Keratinocyte (primary cell): ENCODE results near the gene DNAAF8. TPM values are rescaled to one million over a fixed set of nuclear protein-coding genes. Genes with fewer than 3 reads are reported as not detected.

Experiments
- DNase-seq: peaks from one replicate; pipeline ENCODE4 v3.0.0-alpha.2; 2011; ENCODE audit warnings: low read depth, missing footprints, low spot score
- FAIRE-seq: peaks from 2 replicates; lab custom pipeline; 2011; peaks lifted over from hg19 to GRCh38; lab: Jason Lieb, UNC
- H2AFZ ChIP-seq: 2 replicates; pipeline ENCODE4 v1.6.0; 2012; ENCODE audit warnings: low read length, control low read depth, inconsistent platforms; ENCODE audit not compliant: control insufficient read depth
- H3K27ac ChIP-seq: 2 replicates; pipeline ENCODE4 v1.5.1; 2011; ENCODE audit warnings: low read length; ENCODE audit not compliant: control insufficient read depth, insufficient read depth
- H3K27me3 ChIP-seq: 3 replicates; pipeline ENCODE4 v1.6.0; 2011; ENCODE audit warnings: low read length; ENCODE audit not compliant: control insufficient read depth, insufficient read depth; ENCODE audit errors: extremely low read depth
- H3K36me3 ChIP-seq, 2 experiments: 2 replicates in 1 of 2; 3 replicates in 1 of 2; pipeline ENCODE4 v1.5.1; 2011; ENCODE audit warnings: low read length in 2 of 2, mild to moderate bottlenecking in 1 of 2; ENCODE audit not compliant: control insufficient read depth in 2 of 2, insufficient read depth in 2 of 2; ENCODE audit errors: extremely low read depth in 1 of 2
- H3K4me1 ChIP-seq: 3 replicates; pipeline ENCODE4 v1.5.1; 2011; ENCODE audit warnings: low read length; ENCODE audit not compliant: control insufficient read depth, insufficient read depth; ENCODE audit errors: extremely low read depth
- H3K4me2 ChIP-seq: 3 replicates; pipeline ENCODE4 v1.6.0; 2011; ENCODE audit warnings: low read depth, low read length; ENCODE audit not compliant: control insufficient read depth, insufficient read depth; ENCODE audit errors: extremely low read depth
- H3K4me3 ChIP-seq, 3 experiments: fragments of 200-600 bp in 1 of 3; sonication (generic) in 1 of 3; 2 replicates in 2 of 3; 3 replicates in 1 of 3; pipeline ENCODE4 v1.5.1; 2011 to 2016; ENCODE audit warnings: low read length in 3 of 3, mild to moderate bottlenecking in 3 of 3, control low read depth in 2 of 3, inconsistent platforms in 1 of 3, low read depth in 1 of 3, mixed read lengths in 1 of 3, mixed run types in 1 of 3, moderate library complexity in 1 of 3; ENCODE audit not compliant: control insufficient read depth in 2 of 3, insufficient read depth in 2 of 3; ENCODE audit errors: extremely low read depth in 1 of 3
- H3K79me2 ChIP-seq: 2 replicates; pipeline ENCODE4 v1.6.0; 2012; ENCODE audit warnings: low read length; ENCODE audit not compliant: control insufficient read depth, insufficient read depth
- H3K9ac ChIP-seq: 3 replicates; pipeline ENCODE4 v1.6.0; 2011; ENCODE audit warnings: low read length; ENCODE audit not compliant: control insufficient read depth, insufficient read depth; ENCODE audit errors: extremely low read depth
- H3K9me1 ChIP-seq: 3 replicates; pipeline ENCODE4 v1.6.0; 2011; ENCODE audit warnings: low read length; ENCODE audit not compliant: control insufficient read depth, insufficient read depth; ENCODE audit errors: extremely low read depth
- H3K9me3 ChIP-seq: 2 replicates; pipeline ENCODE4 v1.5.1; 2012; ENCODE audit warnings: low read depth, low read length; ENCODE audit not compliant: control insufficient read depth
- H4K20me1 ChIP-seq: 3 replicates; pipeline ENCODE4 v1.6.0; 2011; ENCODE audit warnings: low read length; ENCODE audit not compliant: control insufficient read depth, insufficient read depth; ENCODE audit errors: extremely low read depth
- CTCF ChIP-seq, 3 experiments: IDR thresholded peaks in 1 of 3; conservative IDR thresholded peaks in 1 of 3; optimal IDR thresholded peaks in 1 of 3; 2 replicates in 2 of 3; 3 replicates in 1 of 3; pipeline versions ENCODE3 to v1.5.1; 2011; ENCODE audit warnings: low read length in 3 of 3, mild to moderate bottlenecking in 3 of 3, moderate library complexity in 2 of 3, control low read depth in 1 of 3, inconsistent platforms in 1 of 3; ENCODE audit not compliant: insufficient read depth in 2 of 3; ENCODE audit errors: extremely low read depth in 1 of 3
- EZH2 ChIP-seq: IDR thresholded peaks from one replicate; pipeline ENCODE4 v1.6.1; 2012; ENCODE audit warnings: inconsistent platforms, mild to moderate bottlenecking, low read length, moderate library complexity
- dilution Hi-C: fragments of 300-500 bp; cut with MboI; formaldehyde crosslinking; loops from one replicate; pipeline ENCODE4 v1.7.0; 2020; ENCODE audit warnings: low sequenced_read_pairs; ENCODE audit not compliant: extremely low pct_ligation_motif_present
- polyA plus RNA-seq, 5 experiments: library from polyadenylated mRNA; depleted of rRNA in 3 of 5; stranded (reverse) in 3 of 5; stranded (forward) in 1 of 5; unstranded in 1 of 5; fragments of >200 nt; gene quantifications; 1 replicate in 1 of 5; 2 replicates in 3 of 5; 3 replicates in 1 of 5; pipeline versions ENCODE4 v1.2.1 to v1.2.3, GENCODE V29; 2011 to 2012; ENCODE audit warnings: missing spikeins in 2 of 5, low read depth in 1 of 5, low replicate concordance in 1 of 5

The DNAAF8 gene
- polyA plus RNA-seq, 1 donor (not counting 4 experiments of a cell fraction or from before 2014, with no cell fraction given), result 0.26 TPM

GRCh38 chr16:4753227-4753626 lies 18.9 kb downstream of the DNAAF8 start:
- Histone ChIP-seq H3K27me3 (no peaks in the 10 kb centered on the region), H3K9ac (no peak overlapping the region), H3K27ac (no peak overlapping the region), H2AFZ (no peak overlapping the region), H3K4me2 (no peak overlapping the region), H3K36me3 (peaks cover 21 to 33% of the 10 kb centered on the region in 2 experiments), H3K79me2 (no peaks in the 10 kb centered on the region), H4K20me1 (no peaks in the 10 kb centered on the region), H3K9me3 (peaks cover 1% of the 10 kb centered on the region), H3K9me1 (no peaks in the 10 kb centered on the region), H3K4me1 (no peaks in the 10 kb centered on the region), H3K4me3 (no peak overlapping the region)
- DNase-seq, result no peak
- TF ChIP-seq CTCF (optimal IDR thresholded peaks at IDR 0.05 in 1 of 3, IDR thresholded peaks at IDR 0.05 in 1 of 3, conservative IDR thresholded peaks at IDR 0.05 in 1 of 3; ENCODE audit: extremely low read depth in 1 of 3, insufficient read depth in 2 of 3, low read length in 3 of 3) (no peak), EZH2 (no peak)
- FAIRE-seq, result no peak
- dilution Hi-C loops, result no loop called here

GRCh38 chr16:4754865-4755264 lies 20.5 kb downstream of the DNAAF8 start:
- no peak overlapping the region for H3K9ac ChIP-seq
- H3K79me2 ChIP-seq, result no peaks in the 10 kb centered on the region
- no peak overlapping the region for H3K27ac ChIP-seq
- dilution Hi-C loops, result no loop called here
- TF ChIP-seq CTCF (optimal IDR thresholded peaks at IDR 0.05 in 1 of 3, IDR thresholded peaks at IDR 0.05 in 1 of 3, conservative IDR thresholded peaks at IDR 0.05 in 1 of 3; ENCODE audit: extremely low read depth in 1 of 3, insufficient read depth in 2 of 3, low read length in 3 of 3), result no peak
- no peak for TF ChIP-seq EZH2
- H3K36me3 ChIP-seq, result peaks cover 26 to 39% of the 10 kb centered on the region in 2 experiments
- no peak overlapping the region for H3K4me3 ChIP-seq
- H2AFZ ChIP-seq, result no peak overlapping the region
- H3K4me1 ChIP-seq, result no peaks in the 10 kb centered on the region
- H3K9me3 ChIP-seq, result peaks cover 1% of the 10 kb centered on the region
- H3K4me2 ChIP-seq, result no peak overlapping the region
- FAIRE-seq (no peak), DNase-seq (no peak)
- H3K9me1 ChIP-seq, result no peaks in the 10 kb centered on the region
- no peaks in the 10 kb centered on the region for H3K27me3 ChIP-seq
- H4K20me1 ChIP-seq, result no peaks in the 10 kb centered on the region
